PFSK-1 (cell line): ENCODE data around the gene C1orf174.

Source experiments
- FOXP2 ChIP-seq: optimal IDR thresholded peaks from 2 replicates; pipeline ENCODE3; 2011; ENCODE audit warnings: borderline replicate concordance, control low read depth, inconsistent platforms; ENCODE audit not compliant: insufficient read depth; ENCODE audit errors: extremely low read length, extremely low read depth
- POLR2AphosphoS5 ChIP-seq: IDR thresholded peaks from 2 replicates; pipeline ENCODE4 v1.6.1; 2012; ENCODE audit warnings: low read depth, mild to moderate bottlenecking, control low read depth, low read length, moderate library complexity
- SIN3A ChIP-seq: IDR thresholded peaks from 2 replicates; pipeline ENCODE4 v1.6.1; 2012; ENCODE audit warnings: mild to moderate bottlenecking, low read length, moderate library complexity, borderline replicate concordance; ENCODE audit not compliant: insufficient read depth
- TAF1 ChIP-seq: IDR thresholded peaks from 2 replicates; pipeline ENCODE4 v1.6.1; 2012; ENCODE audit warnings: low read length, control low read depth, borderline replicate concordance; ENCODE audit not compliant: insufficient read depth
- TF ChIP-seq, protein P1 (sequence below), 2 experiments: IDR thresholded peaks; 2 replicates each; pipeline versions ENCODE4 v1.6.1 to v1.8.0; 2011 to 2012; ENCODE audit warnings: low read depth in 2 of 2, low read length in 2 of 2, control low read depth in 1 of 2, inconsistent platforms in 1 of 2, mild to moderate bottlenecking in 1 of 2, moderate library complexity in 1 of 2; ENCODE audit not compliant: insufficient read depth in 1 of 2

Gene C1orf174

GRCh38 chr1:3886691-3887090 is 13.4 kb downstream of the C1orf174 start:
- no peak for TF ChIP-seq FOXP2
- TF ChIP-seq, protein P1, sequence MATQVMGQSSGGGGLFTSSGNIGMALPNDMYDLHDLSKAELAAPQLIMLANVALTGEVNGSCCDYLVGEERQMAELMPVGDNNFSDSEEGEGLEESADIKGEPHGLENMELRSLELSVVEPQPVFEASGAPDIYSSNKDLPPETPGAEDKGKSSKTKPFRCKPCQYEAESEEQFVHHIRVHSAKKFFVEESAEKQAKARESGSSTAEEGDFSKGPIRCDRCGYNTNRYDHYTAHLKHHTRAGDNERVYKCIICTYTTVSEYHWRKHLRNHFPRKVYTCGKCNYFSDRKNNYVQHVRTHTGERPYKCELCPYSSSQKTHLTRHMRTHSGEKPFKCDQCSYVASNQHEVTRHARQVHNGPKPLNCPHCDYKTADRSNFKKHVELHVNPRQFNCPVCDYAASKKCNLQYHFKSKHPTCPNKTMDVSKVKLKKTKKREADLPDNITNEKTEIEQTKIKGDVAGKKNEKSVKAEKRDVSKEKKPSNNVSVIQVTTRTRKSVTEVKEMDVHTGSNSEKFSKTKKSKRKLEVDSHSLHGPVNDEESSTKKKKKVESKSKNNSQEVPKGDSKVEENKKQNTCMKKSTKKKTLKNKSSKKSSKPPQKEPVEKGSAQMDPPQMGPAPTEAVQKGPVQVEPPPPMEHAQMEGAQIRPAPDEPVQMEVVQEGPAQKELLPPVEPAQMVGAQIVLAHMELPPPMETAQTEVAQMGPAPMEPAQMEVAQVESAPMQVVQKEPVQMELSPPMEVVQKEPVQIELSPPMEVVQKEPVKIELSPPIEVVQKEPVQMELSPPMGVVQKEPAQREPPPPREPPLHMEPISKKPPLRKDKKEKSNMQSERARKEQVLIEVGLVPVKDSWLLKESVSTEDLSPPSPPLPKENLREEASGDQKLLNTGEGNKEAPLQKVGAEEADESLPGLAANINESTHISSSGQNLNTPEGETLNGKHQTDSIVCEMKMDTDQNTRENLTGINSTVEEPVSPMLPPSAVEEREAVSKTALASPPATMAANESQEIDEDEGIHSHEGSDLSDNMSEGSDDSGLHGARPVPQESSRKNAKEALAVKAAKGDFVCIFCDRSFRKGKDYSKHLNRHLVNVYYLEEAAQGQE (IDR thresholded peaks at IDR 0.05; ENCODE audit: insufficient read depth in 1 of 2, low read depth in 2 of 2, low read length in 2 of 2): no peak
- no peak for TF ChIP-seq TAF1
- TF ChIP-seq POLR2AphosphoS5: no peak
- TF ChIP-seq SIN3A: no peak

DNA sequence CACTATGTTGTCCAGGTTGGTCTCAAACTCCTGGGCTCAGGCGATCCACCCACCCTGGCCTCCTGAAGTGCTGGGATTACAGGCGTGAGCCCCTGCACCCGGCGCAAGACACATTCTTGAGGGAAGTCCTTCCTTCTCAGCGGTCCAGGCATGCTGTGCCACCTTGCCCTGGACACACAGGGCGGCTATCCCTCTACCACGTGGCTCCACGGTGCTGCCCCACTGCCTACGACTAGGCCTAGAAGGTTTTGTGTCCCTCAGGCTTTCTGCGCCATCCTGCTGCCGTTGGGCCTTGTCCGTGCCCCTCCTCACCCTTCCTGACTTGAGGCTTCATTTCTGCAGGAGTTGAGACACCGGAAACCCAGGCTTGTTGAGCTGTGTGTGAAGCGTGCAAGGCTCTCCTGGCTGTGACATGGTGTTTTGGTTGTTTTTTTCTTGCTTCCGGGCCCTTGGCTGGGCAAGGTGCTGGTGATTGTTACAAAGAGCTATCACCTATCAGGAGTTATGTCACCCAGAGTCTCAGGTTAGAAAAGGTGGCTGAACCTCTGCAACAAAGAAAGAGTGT is 13.9 kb downstream of the C1orf174 start:
- no peak for TF ChIP-seq SIN3A
- no peak for TF ChIP-seq TAF1
- TF ChIP-seq, protein P1 (IDR thresholded peaks at IDR 0.05; ENCODE audit: insufficient read depth in 1 of 2, low read depth in 2 of 2, low read length in 2 of 2): no peak
- TF ChIP-seq POLR2AphosphoS5: no peak
- TF ChIP-seq FOXP2: no peak

- TF ChIP-seq TAF1: no peak
- TF ChIP-seq FOXP2: no peak
- TF ChIP-seq POLR2AphosphoS5: no peak
- TF ChIP-seq, protein P1 (IDR thresholded peaks at IDR 0.05; ENCODE audit: insufficient read depth in 1 of 2, low read depth in 2 of 2, low read length in 2 of 2): no peak
- TF ChIP-seq SIN3A: no peak
These were observed 14.5 kb downstream of the C1orf174 start for GRCh38 chr1:3885611-3886010.

DNA sequence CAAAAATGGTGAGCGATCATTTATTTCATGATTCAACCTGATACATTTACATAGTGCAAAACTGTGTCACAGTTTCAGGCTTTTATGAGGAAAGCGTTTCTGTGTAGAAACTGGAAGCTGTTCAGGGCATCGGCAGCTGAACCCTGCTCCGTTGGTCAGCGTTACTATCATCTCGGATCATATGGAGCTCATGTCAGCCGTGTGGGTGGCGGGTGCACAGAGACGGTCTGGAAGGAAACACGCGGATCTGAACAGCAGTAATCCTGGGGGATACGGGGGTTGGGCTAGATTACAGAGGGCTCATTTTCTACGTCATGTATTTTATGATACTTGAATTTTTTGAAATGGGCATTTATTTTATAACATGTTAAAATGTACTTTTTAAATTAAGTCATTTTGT is 15.1 kb downstream of the C1orf174 start:
- TF ChIP-seq POLR2AphosphoS5 (no peak), TAF1 (no peak), SIN3A (no peak), FOXP2 (no peak)
- TF ChIP-seq, protein P1 (IDR thresholded peaks at IDR 0.05; ENCODE audit: insufficient read depth in 1 of 2, low read depth in 2 of 2, low read length in 2 of 2): no peak
